HG03159 (cell line): Measurements from ENCODE around the gene ACRBP.

Experiments used
- ATAC-seq: cut with Tn5 transposase; IDR thresholded peaks from one replicate; pipeline ENCODE4 v1.9.1; 2021; ENCODE audit warnings: mild to moderate bottlenecking, moderate library complexity; ENCODE audit not compliant: unreplicated experiment

Gene ACRBP

DNA sequence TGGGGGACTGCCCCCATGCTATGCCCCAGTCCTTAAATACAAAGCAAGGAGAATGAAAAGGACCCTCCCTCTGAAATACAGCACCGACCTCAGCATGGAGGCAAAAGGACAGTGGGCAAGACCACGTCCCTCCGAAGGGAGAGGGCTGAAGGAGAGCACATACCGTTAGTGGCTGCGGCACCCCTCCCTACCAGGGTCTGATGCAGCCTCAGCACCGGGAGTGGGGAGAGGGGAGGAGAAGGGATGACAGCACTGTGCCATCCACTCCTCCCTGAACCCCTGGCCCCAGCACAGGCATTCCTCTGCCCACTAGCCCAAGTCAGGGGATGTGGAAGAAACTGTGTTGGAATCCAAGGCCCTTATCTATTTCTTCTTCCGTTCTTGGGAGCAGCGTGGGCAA lies 3.6 kb upstream of the ACRBP start:
- no peak for ATAC-seq

DNA sequence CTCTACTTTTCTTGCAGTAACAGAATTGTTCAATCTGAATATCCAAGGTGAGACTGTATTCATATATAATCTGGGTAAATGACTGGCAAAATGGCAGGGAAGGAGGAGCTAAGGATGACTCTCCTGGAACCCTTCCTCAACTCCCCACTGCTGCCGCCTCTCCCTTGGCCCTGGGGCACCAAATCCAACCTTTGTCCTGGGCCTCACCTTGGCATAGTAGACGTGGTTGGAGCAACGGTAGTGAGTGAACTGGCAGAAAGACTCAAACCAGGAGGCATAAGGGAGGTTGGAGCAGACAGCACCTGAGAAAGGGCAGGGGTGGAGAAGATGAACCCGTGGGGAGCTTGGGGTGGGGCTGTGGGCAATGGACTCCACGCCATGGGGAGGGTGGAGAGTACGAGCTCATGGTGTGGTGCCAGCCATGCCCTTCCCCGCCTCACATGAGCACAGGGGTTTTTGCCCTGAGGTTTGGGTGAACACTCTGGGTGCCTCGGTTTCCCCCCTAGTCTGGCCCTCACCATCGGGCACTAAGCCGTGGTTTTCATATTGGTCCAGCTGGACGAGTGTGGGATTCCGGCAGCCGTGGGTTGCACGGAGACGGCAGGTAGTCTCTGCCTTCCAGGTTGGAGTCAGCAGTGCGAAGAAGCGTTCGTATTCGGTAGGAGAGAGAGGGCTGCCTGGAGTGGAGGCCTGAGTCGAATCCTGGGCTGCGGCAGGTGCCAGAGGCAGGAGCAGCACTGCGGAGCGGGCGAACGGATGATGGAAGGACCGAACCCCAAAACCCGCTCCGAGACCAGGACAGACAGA lies 753 bp downstream of the ACRBP start:
- no peak for ATAC-seq

DNA sequence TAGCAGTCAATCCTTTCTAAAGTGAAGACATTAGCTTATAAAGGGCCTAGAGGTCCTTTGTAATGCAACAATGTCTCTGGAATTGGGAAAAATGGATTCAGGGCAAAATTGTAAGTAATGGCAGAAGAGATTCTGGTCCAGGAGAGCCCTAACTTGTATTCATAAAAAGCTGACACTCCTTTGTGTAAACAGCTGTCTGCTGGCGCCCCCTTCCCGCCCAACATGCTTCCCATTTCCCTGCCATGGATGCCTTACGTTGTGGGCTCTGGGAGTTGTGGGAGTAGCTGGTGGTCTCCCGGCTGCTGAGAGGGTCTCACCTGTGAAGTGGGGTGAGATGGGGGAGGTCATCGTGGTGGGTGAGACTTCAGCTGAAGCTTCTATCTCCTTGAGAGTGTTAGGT lies 2.3 kb downstream of the ACRBP start:
- ATAC-seq = no peak

DNA sequence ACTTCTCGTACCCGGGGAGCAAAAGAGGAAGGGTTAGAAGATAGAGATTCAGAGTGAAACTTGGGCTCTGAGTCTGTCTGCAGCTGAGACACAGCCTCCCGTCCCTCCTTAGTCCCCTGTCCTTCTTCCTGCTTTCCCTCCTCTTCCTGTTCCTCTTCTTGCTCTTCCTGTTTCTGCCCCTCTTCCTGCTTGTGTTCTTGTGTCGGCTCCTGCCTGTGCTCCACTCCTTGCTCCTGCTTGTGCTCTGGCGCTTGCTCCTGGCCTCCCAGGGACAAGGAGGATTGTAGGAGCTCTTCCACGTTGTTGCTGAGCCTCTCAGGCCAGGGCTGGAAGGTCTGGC lies 3.0 kb downstream of the ACRBP start:
- no peak for ATAC-seq

DNA sequence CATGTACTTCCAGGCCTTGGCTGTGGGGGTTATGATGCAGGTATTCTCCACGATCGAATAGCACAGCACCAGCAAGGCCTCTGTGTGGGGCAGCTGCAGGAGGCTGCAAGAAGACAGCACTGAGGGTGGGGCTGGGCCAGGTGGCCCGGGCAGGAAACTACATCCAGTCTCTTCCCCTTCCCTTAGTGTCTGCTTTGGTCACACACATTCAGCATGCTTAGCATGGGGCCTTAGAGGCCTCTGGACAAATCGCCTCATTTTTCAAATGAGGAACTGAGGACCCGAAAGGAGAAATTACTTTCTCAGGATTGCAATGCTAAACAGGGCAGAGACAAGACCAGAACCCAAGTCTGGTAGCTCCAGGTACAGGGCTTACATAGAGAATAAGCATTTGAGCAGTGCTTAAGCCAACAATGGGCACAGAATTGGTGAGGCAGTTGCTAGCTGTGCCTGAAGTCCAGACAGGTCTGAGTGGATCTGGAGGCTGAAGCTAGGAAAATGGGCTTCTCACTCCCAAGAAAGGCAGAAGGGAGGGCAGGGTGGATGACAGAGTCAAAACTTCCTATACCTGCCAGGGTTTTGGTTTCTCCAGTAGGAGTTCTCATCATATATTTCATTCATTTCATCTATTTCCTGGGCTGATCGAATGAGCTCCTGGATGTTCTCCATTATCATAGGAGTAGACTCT lies 3.5 kb downstream of the ACRBP start:
- peak; percentile 50 for ATAC-seq

DNA sequence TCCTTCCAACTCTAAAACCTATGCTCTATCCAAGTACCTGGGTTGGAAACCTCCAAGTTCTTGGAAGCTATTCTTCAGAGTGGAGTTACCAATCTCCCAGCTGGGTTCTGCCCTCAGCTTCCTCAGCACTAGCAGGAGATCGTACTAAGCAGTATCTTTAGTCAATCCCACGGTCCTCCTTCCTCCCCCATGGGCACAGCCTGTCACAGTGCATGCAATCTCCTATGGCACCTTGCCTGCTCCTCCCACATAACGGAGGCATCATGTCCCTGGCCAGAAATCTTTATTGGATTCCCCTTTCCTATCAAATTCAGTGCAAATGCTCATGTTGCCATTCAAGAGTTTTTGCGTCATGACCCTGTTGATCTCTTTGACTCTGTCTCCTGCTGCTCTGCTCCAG lies 6.1 kb downstream of the ACRBP start:
- ATAC-seq = no peak

DNA sequence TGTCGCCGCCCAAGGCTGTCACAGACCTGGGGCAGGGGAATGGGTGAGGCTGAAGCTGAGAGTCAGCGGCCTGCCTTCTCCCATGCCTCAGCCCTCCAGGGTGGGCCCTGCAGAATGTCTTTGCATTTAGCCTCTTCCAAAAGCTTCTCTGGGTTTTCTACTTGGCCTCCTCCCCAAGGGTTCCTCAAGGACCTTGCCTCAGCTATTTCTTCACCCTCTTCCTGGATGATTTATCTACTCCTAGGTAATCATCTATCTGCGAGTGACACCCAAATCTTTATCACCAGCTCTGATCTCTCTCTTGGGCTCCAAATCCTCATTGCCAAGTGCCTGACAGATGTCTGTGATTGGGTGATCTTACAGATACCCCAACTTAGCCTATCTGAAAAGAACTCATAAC lies 6.7 kb downstream of the ACRBP start:
- no peak for ATAC-seq

DNA sequence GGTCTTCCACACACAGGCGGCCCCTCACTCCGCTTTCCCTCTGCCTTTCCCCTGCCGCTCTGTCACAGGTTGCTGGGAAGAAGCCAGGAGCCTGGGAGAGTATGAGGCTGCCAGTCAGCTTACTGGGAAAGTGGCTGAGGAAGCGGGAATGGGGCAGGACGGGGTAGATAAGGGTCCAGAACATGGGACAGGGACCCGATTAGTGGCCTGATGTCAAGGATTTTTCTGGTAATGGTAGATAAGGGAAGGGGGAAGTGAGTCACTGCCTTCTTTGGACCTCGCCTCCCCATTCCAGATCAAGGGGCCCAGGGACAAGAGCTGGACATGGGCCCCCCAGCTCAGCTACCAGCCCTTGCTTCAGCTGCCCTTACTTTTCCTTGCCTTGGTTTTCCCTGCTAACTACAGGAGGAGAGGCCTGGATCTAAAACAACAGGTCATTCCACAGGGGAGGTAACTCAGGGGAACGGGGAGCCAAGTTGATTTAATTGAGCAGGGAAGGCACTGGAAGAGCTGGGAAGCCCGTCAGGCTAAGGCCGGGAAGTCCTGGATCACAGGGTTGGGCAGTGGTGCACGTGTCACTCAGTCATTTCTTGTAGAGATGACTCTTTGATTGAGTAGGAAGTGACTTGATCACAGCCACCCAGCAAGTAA lies 8.0 kb downstream of the ACRBP start:
- no peak for ATAC-seq

DNA sequence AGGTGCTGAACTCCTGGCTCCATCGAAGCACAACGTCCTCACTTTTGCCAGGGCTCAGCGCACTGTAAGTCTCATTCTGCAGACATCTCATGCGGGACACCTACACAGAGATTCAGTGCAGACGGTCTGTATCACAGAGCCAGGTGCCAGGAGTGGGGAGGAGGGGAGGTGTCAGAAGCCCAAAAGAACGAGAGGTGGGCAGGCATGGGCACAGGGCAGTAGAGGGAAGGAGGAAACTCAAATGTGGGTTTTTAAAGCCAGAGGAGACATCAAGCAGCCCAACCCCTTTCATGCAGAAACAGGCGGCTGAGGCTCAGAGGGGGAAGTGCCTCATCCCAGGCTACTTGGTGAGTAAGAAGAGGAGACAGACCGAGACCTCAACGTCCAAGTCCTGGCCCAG lies 8.9 kb downstream of the ACRBP start:
- ATAC-seq = no peak

DNA sequence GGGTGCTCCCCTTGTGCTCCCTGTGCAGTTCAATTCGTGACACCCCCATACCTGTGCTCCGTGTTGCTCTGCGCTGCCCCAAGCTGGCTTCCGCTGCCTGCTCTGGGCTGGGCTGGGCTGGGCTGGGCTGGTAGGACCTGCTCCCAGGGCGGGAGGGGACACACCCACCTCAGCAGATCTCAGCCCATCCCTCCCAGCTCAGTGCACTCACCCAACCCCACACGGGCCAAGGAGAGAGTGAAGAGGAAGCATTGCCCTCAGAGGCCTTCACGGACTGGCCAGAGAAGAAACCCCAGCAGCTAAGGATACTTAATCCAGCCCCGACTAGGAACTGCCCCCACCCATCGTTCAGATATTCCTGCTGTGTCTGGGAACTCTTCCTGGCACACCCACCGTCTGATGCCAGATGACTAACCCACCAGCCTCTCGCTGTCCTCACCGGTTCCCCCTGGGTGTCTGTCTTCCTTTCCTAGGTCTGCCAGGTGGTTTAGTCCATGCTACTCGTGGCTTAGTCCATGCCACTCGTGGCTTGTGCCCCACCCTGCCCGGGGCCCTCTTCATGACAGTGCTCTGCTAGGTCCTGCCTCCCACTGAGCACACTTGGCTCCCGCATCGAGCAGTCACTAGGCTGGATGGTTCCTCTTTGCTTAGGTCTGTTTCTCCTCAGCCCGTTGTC lies 11.2 kb downstream of the ACRBP start, which contains the start of gene LPAR5:
TSS of gene LPAR5 (minus strand) at position 104 of the 676 bp plus-strand sequence. CDS start 14,711 bp downstream, outside the sequence.
- ATAC-seq = no peak

DNA sequence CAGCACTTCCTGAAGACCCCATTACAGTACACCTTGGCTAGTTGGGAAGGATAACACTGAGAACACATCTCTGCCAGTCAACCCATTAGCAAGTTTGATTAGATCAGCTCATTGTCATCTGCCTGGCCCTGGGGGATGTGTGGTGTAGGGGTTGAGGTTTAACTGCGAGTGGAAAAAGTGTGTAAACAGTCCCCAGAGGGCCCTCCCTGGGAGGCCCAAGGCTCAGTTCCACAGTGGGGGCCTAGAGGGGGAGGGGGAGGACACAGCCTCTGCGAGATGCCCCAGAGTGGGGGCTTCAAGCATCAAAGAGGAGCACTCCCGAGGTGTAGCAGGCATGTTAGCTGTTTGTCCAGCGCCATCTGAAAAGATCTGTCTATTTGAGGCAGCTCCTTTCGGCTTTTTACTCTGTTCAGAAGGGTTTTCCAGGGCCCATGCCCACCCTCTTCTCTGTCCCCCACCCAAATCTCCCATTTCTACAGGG lies 11.8 kb downstream of the ACRBP start:
- peak; percentile 40 for ATAC-seq

DNA sequence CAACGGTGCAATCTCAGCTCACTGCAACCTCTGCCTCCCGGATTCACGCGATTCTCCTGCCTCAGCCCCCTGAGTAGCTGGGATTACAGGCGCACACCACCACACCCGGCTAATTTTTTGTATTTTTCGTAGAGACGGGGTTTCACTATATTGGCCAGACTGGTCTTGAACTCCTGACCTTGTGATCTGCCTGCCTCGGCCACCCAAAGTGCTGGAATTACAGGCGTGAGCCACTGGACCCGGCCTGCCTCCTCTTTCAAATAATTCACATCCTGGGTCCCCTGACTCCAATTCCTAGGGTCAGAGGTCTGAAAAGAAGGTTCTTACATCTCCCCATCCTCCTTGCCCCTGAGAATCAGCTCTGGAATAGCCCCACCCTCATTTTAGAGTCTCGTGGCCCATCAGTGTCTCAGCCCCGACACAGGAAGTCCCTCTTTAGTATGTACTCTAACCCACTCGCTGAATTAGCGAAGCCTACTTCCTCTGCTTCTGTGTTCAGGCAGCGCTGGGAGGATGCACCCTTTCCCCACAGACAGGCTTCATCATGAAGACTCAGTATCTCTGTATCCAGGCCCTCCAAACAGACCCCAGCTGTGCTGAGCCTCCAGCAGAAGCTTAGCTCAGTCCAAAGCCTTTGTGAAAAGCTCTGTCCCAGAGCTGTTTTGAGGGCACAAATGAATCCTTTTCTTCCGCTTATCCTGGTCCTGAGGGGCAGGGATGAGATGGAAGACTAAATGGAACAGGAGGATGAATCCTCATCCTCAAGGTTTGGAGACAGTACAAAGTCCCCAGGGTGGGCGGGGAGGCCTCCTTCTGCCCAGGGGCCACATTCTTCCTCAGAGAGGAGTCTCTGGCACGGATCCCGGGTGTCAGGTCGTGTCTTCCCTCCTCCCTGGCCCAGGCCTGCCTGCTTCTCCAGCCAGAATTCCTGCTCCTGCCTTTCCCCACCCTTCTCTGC lies 14.9 kb downstream of the ACRBP start:
- no peak for ATAC-seq

DNA sequence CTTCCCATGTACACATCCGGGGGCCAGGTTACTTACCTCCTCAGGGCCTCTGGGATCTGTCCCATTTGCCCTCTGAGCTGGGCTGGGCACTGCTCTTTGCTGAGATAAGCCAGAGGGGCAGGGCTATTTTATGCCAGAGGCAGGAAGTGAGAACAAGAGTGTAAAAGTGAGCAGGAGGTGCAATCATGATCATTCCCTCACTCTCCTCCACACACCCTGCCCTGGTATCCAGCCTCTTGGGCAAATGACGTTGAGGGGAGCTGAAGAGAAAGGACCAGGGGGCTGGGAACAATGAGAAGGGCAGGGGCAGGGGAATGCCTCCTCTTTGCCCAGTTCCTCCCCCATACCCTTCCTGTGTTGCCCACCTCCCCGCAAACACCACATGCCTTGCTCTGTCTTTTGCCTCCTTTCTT lies 15.7 kb downstream of the ACRBP start:
- no peak for ATAC-seq

DNA sequence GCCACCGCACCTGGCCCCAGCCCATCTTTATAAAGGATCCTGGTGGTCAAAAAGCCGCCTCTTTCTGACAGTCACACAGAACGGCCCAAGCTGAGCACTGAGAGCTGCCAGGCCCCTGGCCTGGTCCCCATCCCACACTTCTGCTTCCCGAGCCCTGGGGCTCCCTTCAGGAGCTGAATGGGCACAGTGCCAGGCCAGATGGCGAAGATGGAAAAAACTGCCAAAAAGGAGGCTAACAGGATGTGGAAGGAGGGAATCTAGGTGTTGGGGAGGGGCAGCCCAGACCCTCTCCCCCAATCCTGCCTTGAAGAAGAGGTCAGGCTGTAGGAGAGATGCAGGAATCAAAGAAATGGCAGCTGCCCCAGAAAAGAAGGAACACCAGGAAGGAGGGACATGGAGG lies 16.5 kb downstream of the ACRBP start:
- ATAC-seq = no peak

DNA sequence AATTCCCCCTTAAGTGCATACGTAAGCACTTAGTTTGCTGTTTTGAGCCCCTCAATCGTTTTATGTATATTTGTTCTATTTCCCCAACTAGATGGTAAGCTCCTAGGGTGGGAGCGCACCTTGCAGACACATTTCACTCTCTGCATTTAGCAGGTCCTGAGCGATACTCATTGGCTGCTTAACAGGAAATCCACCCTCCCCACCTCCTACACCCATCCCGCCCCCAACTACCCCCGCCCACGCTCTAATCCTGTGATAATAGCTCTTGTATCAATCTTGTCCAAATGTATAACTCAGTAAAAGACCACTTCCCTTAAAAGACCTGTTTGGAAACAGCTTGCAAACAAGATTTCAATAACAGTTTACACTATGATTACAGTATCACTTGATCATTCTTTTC lies 19.6 kb downstream of the ACRBP start:
- ATAC-seq = no peak

DNA sequence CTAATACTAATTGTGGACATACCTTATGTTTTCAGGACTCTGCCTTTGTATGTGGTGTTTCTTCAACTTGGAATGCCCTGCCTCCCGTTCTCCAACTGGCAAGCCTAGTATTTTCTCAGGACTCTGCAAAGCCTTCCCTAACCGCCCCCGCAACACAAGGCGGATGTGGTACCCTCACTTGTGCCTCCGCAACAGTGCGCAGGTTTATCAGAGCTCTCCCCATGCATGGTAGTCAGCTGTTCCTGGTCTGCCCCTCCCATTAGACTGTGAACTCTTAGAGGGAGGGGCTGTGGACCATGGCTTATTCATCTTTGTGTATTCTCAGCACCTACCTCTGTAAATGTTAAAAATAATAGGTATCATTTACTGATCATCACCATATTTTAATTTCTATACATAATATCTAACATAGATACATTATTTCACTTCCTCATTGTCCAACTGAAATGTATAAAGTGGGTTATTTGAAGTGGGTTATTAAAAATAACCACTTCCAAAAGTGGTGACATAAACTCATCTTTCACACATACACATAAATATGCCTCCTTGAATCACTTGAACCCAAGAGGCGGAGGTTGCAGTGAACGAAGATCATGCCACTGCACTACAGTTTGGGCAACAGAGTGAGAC lies 20.5 kb downstream of the ACRBP start:
- ATAC-seq = no peak

DNA sequence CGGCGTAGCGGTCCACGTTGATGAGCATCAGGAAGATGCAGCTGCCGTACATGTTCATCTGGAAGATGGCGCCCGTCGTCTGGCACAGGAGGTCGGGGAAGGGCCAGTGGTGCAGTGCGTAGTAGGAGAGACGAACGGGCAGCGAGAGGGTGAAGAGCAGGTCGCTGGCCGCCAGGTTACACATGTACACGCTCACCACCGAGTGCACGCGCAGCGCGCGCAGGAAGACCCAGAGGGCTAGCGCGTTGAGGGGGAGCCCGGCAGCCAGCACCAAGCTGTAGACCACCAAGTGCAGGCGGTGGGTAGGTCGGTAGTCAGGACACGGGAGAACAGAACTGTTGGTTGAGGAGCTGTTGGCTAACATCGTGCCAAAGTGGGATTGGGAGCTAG lies 26.4 kb downstream of the ACRBP start:
- no peak for ATAC-seq

DNA sequence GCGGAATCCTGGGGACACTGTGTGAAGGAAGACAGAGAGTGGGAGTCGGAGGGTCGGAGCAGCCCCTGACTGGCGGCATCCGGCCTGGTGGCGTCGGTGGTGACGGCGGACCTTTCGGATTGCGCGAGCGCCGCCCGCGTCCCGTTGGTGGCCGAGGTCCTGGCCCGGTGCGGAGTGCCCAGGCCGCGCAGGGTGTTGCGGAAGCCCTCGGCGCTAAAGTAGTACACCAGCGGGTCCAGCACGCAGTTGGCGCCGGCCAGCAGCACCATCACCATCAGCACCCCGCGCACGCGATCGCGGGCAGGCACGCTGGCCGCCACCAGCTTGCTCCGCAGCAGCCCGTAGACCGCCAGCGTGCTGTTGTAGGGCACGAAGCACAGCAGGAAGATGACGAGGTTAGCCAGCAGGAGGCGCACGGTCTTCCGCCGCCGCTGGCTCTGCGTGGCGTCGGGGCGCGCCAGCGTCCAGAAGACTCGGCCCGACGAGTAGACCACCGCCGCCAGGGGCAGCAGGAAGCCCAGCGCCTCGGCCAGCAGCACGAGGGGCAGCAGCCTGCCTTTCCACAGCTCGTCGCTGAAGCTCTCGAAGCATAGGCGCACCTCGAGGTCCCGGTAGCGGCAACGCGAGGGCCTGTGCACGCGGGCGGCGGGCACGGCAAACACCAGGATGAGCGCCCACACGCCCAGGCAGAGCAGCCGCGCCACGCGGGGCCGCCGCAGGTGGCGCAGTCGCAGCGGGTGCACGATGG lies 26.9 kb downstream of the ACRBP start:
- no peak for ATAC-seq
